Stimulated activated memory B cell treated with anti-CD40 and anti-IgM and Interleukin-4, amounts not matched to agents 10 μg/mL and 1 μg/mL and 100 μg/mL, for 72 hours (primary cell): ENCODE results near the gene SRSF4.
"Not testable (repeated sequence)": the region's sequence is repeated elsewhere in the genome, so short reads cannot be mapped to it uniquely, and the experiment has no call there.

Source experiments
- ATAC-seq: fragments of 150-1000 bp; cut with Tn5 transposase; 2 replicates; pipeline ENCODE4 v1.10.0; 2021
- H3K27ac Mint-ChIP-seq: one replicate; pipeline ENCODE4 v1.8.0; 2022; ENCODE audit warnings: mild to moderate bottlenecking, mixed read lengths
- H3K27me3 Mint-ChIP-seq: one replicate; pipeline ENCODE4 v1.8.0; 2022; ENCODE audit warnings: mixed read lengths
- H3K36me3 Mint-ChIP-seq: one replicate; pipeline ENCODE4 v1.8.0; 2022; ENCODE audit warnings: mixed read lengths
- H3K4me1 Mint-ChIP-seq: one replicate; pipeline ENCODE4 v1.8.0; 2022; ENCODE audit warnings: mixed read lengths
- H3K4me3 Mint-ChIP-seq: one replicate; pipeline ENCODE4 v1.8.0; 2022; ENCODE audit warnings: mild to moderate bottlenecking, moderate library complexity, mixed read lengths
- H3K9me3 Mint-ChIP-seq: one replicate; pipeline ENCODE4 v1.8.0; 2022; ENCODE audit warnings: mixed read lengths

Gene SRSF4

DNA sequence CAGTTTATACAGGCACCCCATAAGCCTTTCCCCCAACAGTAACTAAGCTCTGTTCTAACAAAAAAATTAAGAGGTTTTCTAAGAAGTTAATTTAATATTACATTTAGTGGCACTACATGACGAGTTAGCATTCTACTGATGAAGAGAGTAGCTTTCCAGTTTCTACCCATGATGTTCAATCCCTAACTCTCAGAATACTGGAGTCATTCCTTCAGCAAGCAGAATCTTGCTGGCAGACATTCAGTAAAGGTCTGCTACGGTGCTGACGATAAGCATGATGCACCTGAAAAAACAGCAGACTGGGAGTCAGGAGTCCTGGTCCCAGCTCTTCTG is 24.5 kb downstream of the SRSF4 start:
- peaks cover 58% of the 10 kb centered on the region for H3K36me3 Mint-ChIP-seq

DNA sequence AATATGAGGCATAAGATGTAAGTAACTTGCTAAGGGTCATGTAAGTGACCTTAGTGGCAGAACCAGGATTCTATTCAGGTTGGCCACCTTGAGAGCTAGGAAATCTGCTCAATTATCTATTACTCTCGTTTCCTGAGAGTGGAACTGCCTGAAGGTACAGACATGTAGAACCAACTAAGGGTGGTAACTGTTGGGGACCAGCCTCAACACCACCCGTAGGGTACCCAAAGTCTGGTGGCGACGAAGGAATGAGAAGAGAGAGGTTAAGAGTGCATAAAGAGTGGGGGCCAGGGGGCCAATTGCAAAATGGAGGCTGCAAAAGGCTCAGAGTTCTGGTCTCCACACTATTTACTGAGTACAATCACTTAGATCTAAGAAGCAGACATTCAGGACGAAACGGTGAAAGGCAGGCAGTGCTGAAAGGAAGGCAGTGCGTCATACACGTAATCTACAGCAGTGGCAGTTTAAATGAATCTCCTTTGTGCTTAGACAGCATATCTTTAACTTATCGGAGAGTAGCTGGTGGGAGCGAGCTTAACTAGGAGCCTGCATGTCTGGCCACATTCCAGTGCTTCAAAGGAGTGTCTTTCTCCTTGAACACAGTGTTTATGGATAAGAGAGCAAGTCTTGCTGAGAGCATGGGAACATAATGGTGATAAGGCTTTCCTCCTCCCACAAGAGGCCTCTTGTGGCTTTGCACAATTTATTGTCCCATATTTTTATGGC is 25.0 kb downstream of the SRSF4 start:
- H3K4me1 Mint-ChIP-seq = no peaks in the 10 kb centered on the region
- H3K4me3 Mint-ChIP-seq = no peak overlapping the region

More for the DNA sequence above, 24.5 kb downstream of the SRSF4 start:
- Mint-ChIP-seq H3K4me3 (no peak overlapping the region), H3K9me3 (no peaks in the 10 kb centered on the region), H3K27ac (no peak overlapping the region), H3K27me3 (no peaks in the 10 kb centered on the region), H3K4me1 (peaks cover 2% of the 10 kb centered on the region)
- ATAC-seq = no peak

DNA sequence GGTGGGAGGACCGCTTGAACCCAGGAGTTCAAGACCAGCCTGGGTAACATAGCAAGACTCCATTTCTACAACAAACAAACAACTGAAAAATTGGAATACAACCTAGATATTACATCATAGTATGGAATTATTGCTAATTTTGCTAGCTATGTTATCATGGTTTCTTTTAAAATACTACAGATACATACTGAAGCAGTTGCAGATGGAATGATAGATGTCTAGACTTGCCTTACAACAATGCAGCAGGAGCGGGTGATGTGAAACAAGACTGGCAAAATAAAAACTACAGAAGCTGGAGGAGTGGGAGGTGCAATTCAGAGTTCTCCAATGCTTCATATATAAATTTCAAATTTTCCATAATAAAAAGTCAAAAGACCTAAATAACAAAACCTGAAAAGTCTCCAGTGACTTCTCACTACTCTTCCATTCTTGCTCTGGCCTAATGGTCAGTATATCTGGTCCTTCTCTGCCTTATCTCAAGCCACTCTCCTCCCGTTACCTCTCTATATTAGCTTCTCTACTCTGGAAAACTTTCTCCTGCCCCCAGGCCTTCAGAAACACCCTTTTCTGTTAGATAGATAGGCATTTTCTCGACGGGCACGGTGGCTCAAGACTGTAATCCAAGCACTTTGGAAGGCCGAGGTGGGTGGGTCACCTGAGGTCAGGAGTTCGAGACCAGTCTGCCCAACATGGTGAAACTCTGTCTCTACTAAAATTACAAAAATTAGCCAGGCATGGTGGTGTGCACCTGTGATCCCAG is 29.5 kb downstream of the SRSF4 start:
- Mint-ChIP-seq H3K4me3 (no peak overlapping the region), H3K4me1 (no peaks in the 10 kb centered on the region), H3K27ac (no peak overlapping the region), H3K36me3 (peaks cover 88% of the 10 kb centered on the region), H3K27me3 (no peaks in the 10 kb centered on the region), H3K9me3 (no peaks in the 10 kb centered on the region)
- no peak for ATAC-seq

More for the DNA sequence above, 25.0 kb downstream of the SRSF4 start:
- ATAC-seq = no peak
- H3K36me3 Mint-ChIP-seq = peaks cover 63% of the 10 kb centered on the region
- no peaks in the 10 kb centered on the region for H3K9me3 Mint-ChIP-seq
- no peaks in the 10 kb centered on the region for H3K27me3 Mint-ChIP-seq
- H3K27ac Mint-ChIP-seq = no peak overlapping the region

DNA sequence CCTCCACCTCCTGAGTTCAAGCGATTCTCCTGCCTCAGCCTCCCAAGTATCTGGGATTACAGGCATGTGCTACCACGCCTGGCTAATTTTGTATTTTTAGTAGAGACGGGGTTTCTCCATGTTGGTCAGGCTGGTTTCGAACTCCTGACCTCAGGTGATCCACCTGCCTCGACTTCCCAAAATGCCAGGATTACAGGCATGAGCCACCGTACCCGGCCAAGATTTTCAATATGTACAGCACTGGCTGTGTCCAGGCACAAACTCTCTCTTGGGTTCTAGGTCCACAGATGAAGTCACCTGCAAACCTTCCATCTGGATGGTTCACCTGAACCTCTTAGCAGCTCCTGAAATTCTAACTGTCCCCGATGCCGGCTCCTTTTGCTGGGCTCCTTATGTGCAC is 31.4 kb downstream of the SRSF4 start:
- H3K36me3 Mint-ChIP-seq = peaks cover 91% of the 10 kb centered on the region
- not testable (repeated sequence) for H3K4me1 Mint-ChIP-seq, H3K27ac Mint-ChIP-seq, ATAC-seq, H3K4me3 Mint-ChIP-seq, H3K27me3 Mint-ChIP-seq, H3K9me3 Mint-ChIP-seq

- Mint-ChIP-seq H3K36me3 (peaks cover 86% of the 10 kb centered on the region), H3K27me3 (no peaks in the 10 kb centered on the region), H3K4me1 (no peaks in the 10 kb centered on the region), H3K9me3 (no peaks in the 10 kb centered on the region), H3K4me3 (no peak overlapping the region), H3K27ac (no peak overlapping the region)
- ATAC-seq = no peak
Measured at GRCh38 chr1:29148656-29149491, 32.8 kb downstream of the SRSF4 start.

- Mint-ChIP-seq H3K27ac (no peak overlapping the region), H3K9me3 (no peaks in the 10 kb centered on the region)
- no peak for ATAC-seq
Measured at GRCh38 chr1:29145739-29146437, 35.8 kb downstream of the SRSF4 start.

DNA sequence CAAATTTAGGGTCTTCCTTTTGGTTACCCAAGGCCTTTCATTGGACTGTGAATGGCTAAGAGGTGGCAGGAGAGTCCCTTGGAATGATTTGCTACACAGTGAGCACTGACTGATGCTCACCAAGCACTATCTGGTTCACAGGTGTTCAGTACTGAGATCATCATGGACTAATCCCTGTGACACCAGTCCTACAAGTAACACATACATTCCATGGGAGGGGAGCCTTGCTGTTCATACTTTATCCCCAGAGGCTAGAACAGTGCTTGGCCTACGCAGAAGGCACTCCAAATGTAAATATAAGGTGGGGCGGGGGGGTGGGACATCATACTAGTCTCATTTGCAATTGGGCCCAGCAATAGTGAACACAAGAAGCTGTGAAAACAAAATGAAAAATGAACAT is 37.5 kb downstream of the SRSF4 start:
- H3K27me3 Mint-ChIP-seq = no peaks in the 10 kb centered on the region
- H3K9me3 Mint-ChIP-seq = no peaks in the 10 kb centered on the region
- H3K4me1 Mint-ChIP-seq = peaks cover 7% of the 10 kb centered on the region
- no peak for ATAC-seq
- H3K36me3 Mint-ChIP-seq = peaks cover 47% of the 10 kb centered on the region
- no peak overlapping the region for H3K4me3 Mint-ChIP-seq
- no peak overlapping the region for H3K27ac Mint-ChIP-seq

More at GRCh38 chr1:29145739-29146437, 35.8 kb downstream of the SRSF4 start:
- Mint-ChIP-seq H3K4me3 (no peak overlapping the region), H3K27me3 (no peaks in the 10 kb centered on the region), H3K36me3 (peaks cover 63% of the 10 kb centered on the region), H3K4me1 (peaks cover 7% of the 10 kb centered on the region)

DNA sequence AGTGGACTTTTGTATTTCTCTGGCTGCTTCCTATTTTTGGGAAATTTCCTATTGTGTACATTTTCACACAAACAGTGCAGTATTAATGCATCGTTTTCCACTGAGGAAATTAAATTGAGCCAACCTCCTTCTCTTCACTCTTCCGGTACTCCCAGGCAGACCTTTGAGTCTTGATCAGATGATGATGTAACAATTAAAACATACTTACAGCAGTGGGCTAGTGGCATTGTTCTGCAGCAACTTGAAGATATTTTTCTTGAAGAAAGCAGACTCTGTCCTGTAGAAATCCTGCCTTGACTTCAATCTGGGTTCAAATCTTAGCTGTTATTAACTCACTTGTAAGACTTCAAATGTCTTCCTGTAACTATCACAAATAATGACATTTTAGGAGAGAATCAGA is 39.0 kb downstream of the SRSF4 start:
- no peak overlapping the region for H3K27ac Mint-ChIP-seq
- H3K4me1 Mint-ChIP-seq = peaks cover 7% of the 10 kb centered on the region
- H3K27me3 Mint-ChIP-seq = no peaks in the 10 kb centered on the region
- H3K36me3 Mint-ChIP-seq = peaks cover 33% of the 10 kb centered on the region
- no peaks in the 10 kb centered on the region for H3K9me3 Mint-ChIP-seq
- no peak for ATAC-seq
- no peak overlapping the region for H3K4me3 Mint-ChIP-seq

GRCh38 chr1:29136391-29136915 is 45.2 kb downstream of the SRSF4 start:
- Mint-ChIP-seq H3K4me1 (no peaks in the 10 kb centered on the region), H3K27me3 (peaks cover 24% of the 10 kb centered on the region), H3K9me3 (no peaks in the 10 kb centered on the region), H3K36me3 (no peaks in the 10 kb centered on the region), H3K27ac (no peak overlapping the region), H3K4me3 (no peak overlapping the region)
- ATAC-seq = no peak

GRCh38 chr1:29134695-29135028 is 47.0 kb downstream of the SRSF4 start:
- Mint-ChIP-seq H3K9me3 (no peaks in the 10 kb centered on the region), H3K4me1 (no peaks in the 10 kb centered on the region), H3K27ac (no peak overlapping the region), H3K36me3 (no peaks in the 10 kb centered on the region), H3K27me3 (peaks cover 33% of the 10 kb centered on the region), H3K4me3 (no peak overlapping the region)
- ATAC-seq = peak; percentile 18

DNA sequence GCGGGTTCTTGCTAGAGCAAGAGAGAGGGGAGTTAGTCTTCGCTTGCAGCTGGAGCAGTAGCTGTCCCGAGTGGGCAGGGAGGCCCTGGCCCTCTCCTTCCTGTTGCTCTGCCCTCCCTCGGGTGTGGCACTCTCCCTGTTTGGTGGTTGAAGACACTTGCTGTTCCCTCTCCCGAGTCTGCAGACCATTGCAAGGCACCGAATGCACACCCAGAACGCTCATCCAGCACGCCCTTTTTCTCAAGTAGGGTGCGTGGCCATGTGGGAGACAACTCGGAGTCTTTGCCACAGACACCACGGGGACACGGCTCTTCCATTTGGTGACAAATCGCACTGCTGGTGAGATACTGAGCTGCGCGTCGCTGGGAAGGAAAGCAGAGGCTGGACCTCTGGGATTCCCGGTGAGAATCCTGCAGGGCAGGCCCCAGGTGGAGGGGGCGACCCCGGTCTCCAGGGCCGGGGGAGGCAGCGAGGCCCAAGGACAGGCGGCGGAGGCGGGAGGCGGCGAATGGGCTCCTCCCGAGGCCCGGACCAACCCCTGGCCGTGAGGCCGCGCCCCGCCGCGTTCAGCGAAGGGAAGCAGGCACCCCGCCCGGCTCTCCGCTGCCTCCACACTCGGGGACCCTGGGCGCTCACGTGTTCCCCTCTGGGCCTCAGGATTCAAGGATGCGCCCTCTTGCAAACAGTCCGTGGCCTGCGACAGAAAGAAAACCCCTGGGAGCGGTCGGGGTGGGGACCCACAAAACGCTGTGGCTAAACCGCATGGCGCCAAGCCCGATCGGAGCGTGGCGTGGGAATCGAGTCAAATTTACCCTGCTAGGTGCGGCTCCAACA is 47.6 kb downstream of the SRSF4 start:
- no peak overlapping the region for H3K4me3 Mint-ChIP-seq
- H3K4me1 Mint-ChIP-seq = no peaks in the 10 kb centered on the region
- ATAC-seq = peak; percentile 44
- peaks cover 33% of the 10 kb centered on the region for H3K27me3 Mint-ChIP-seq
- H3K27ac Mint-ChIP-seq = no peak overlapping the region
- no peaks in the 10 kb centered on the region for H3K9me3 Mint-ChIP-seq
- no peaks in the 10 kb centered on the region for H3K36me3 Mint-ChIP-seq

DNA sequence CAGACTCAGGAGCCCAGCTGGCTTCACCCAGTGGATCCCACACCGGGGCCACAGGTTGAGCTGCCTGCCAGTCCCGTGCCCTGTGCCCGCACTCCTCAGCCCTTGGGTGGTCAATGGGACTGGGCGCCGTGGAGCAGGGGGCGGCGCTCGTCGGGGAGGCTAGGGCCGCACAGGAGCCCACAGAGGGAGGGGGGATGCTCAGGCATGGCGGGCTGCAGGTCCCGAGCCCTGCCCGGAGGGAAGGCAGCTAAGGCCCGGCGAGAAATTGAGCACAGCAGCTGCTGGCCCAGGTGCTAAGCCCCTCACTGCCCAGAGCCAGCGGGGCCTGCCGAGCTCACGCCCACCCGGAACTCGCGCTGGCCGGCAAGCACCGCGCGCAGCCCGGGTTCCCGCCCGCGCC is 50.6 kb downstream of the SRSF4 start:
- not testable (repeated sequence) for H3K4me3 Mint-ChIP-seq, H3K9me3 Mint-ChIP-seq, H3K36me3 Mint-ChIP-seq, H3K27ac Mint-ChIP-seq, ATAC-seq, H3K4me1 Mint-ChIP-seq
- peaks cover 36% of the 10 kb centered on the region for H3K27me3 Mint-ChIP-seq

DNA sequence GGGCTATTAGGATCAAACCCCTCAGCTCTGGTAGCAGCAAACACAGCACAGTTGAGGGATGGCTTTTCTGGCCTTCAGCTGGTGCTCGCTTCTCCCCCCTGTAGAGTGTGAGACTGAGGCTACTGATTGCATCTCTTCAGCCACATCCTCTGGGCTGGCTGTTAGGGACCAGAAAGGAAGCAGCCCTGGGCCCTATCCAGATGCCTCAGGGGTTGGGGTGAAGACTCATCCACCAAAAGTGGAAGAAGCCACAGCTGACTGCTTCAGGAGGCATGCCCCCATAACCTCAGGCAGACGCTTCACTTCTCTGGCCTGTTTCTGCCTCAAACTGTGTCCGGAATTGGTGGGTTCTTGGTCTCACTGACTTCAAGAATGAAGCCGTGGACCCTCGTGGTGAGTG is 51.8 kb downstream of the SRSF4 start:
- Mint-ChIP-seq H3K27ac (no peak overlapping the region), H3K36me3 (no peaks in the 10 kb centered on the region), H3K9me3 (no peaks in the 10 kb centered on the region), H3K4me3 (no peak overlapping the region), H3K27me3 (peaks cover 48% of the 10 kb centered on the region), H3K4me1 (peaks cover 12% of the 10 kb centered on the region)
- ATAC-seq = no peak

DNA sequence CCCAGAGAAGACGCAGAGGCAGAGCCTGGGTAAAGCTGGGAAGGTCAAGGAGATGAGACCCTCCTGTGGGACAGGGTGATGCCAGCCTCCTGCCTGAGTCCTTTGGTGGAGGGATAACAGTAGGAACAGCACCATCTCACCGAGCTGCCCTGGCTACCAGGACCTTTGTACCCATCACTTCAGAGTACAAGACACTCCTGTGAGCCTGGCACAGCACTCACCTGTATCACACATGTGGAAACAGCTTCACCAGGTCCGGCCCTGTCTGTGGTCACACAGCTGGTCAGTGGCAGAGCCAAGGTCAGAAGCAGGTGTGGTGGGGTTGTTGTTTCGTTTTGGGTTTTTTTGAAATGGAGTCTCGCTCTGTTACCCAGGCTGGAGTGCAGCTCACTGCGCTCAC is 53.0 kb downstream of the SRSF4 start:
- Mint-ChIP-seq H3K27ac (no peak overlapping the region), H3K4me1 (peaks cover 12% of the 10 kb centered on the region), H3K27me3 (peaks cover 47% of the 10 kb centered on the region), H3K36me3 (no peaks in the 10 kb centered on the region), H3K9me3 (no peaks in the 10 kb centered on the region), H3K4me3 (no peak overlapping the region)
- no peak for ATAC-seq
